Esophagus muscularis mucosa (tissue), 4 donors: ENCODE data around the gene RPS21.
A peak's percentile ranks its signal among the peaks of the same experiment; 100 is the strongest.

Experiments used
- EP300 ChIP-seq: sonication (generic); formaldehyde crosslinking; IDR thresholded peaks from one replicate; pipeline ENCODE4 v1.6.1; 2017; ENCODE audit warnings: antibody characterized with exemption
- POLR2AphosphoS5 ChIP-seq, 2 donors: sonication (generic); formaldehyde crosslinking; IDR thresholded peaks; one replicate each; pipeline ENCODE4 v1.6.1; 2017; ENCODE audit warnings: antibody characterized with exemption in 2 of 2
- TF ChIP-seq, protein P1 (sequence below), 3 experiments: fragments of 200-600 bp in 2 of 3; fragments of 450-650 bp in 1 of 3; sonication (generic) in 2 of 3; IDR thresholded peaks; one replicate each; pipeline ENCODE4 v1.5.1; 2017 to 2019; ENCODE audit warnings: antibody characterized with exemption in 3 of 3, mild to moderate bottlenecking in 2 of 3, moderate library complexity in 1 of 3

DNA sequence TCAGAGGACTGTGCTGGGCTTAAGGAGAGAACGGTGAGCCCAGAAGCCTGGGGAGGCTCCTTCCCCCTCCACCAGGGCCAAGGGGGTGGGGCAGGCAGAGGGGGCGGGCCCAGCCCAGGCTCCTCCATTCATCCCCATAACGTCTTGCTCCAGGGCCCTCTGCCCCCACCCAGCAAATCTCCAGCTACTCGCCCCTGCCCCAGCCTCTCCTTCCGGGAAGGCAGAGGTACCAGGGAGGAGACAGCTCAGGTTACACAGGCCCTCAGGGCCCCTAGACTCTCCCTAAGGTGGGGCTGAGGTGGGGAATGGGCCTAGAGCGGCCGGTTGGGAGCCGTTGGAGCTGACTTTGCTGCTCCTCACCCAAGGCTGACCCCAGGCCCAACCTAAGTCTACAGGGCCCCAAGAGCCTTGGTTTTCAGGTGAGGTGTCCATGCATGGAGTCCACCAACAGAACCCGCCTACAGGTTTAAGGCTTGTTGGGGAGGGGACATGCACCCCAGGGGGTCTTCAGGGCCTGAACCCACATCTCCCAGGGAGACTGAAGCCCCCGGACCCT, 21.0 kb upstream of the RPS21 start:
- TF ChIP-seq, protein P1, sequence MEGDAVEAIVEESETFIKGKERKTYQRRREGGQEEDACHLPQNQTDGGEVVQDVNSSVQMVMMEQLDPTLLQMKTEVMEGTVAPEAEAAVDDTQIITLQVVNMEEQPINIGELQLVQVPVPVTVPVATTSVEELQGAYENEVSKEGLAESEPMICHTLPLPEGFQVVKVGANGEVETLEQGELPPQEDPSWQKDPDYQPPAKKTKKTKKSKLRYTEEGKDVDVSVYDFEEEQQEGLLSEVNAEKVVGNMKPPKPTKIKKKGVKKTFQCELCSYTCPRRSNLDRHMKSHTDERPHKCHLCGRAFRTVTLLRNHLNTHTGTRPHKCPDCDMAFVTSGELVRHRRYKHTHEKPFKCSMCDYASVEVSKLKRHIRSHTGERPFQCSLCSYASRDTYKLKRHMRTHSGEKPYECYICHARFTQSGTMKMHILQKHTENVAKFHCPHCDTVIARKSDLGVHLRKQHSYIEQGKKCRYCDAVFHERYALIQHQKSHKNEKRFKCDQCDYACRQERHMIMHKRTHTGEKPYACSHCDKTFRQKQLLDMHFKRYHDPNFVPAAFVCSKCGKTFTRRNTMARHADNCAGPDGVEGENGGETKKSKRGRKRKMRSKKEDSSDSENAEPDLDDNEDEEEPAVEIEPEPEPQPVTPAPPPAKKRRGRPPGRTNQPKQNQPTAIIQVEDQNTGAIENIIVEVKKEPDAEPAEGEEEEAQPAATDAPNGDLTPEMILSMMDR (IDR thresholded peaks at IDR 0.05) = no peak
- TF ChIP-seq EP300 (no peak), POLR2AphosphoS5 (IDR thresholded peaks at IDR 0.05) (peak; percentile 5 to 32)
